Sigmoid colon (tissue), 7 donors: ENCODE data around the gene RRP7A. TPM values are rescaled to one million over a fixed set of nuclear protein-coding genes. Genes with fewer than 3 reads are reported as not detected.
"Not testable (repeated sequence)": the region's sequence is repeated elsewhere in the genome, so short reads cannot be mapped to it uniquely, and the experiment has no call there.

Experiments
- DNase-seq: peaks from one replicate; pipeline ENCODE4 v3.0.0-alpha.2; 2019
- H3K27ac ChIP-seq, 4 donors: fragments of 200-600 bp; sonication (generic); one replicate each; pipeline ENCODE4 v1.5.1; 2016 to 2019; ENCODE audit warnings: mild to moderate bottlenecking in 1 of 4
- H3K27me3 ChIP-seq, 3 donors: fragments of 200-600 bp; sonication (generic); one replicate each; pipeline ENCODE4 v1.5.1; 2019; ENCODE audit warnings: mild to moderate bottlenecking in 1 of 3
- H3K36me3 ChIP-seq, 4 donors: fragments of 200-600 bp; sonication (generic); one replicate each; pipeline ENCODE4 v1.5.1; 2016 to 2019
- H3K4me1 ChIP-seq, 4 donors: fragments of 200-600 bp; sonication (generic); one replicate each; pipeline ENCODE4 v1.5.1; 2017 to 2019
- H3K4me3 ChIP-seq, 4 donors: fragments of 200-600 bp; sonication (generic); one replicate each; pipeline ENCODE4 v1.5.1; 2017 to 2019; ENCODE audit warnings: mild to moderate bottlenecking in 2 of 4, moderate library complexity in 1 of 4
- H3K9me3 ChIP-seq, 4 donors: fragments of 200-600 bp in 3 of 4; sonication (generic) in 3 of 4; one replicate each; pipeline versions ENCODE4 v1.5.1 to v1.6.1; 2013 to 2019
- CTCF ChIP-seq, 4 experiments: fragments of 450-650 bp in 3 of 4; fragments of 200-600 bp in 1 of 4; IDR thresholded peaks; one replicate each; pipeline ENCODE4 v1.5.1; 2016 to 2019; ENCODE audit warnings: antibody characterized with exemption in 4 of 4, mild to moderate bottlenecking in 3 of 4, moderate library complexity in 2 of 4
- EP300 ChIP-seq, 4 donors: sonication (generic); formaldehyde crosslinking; IDR thresholded peaks; one replicate each; pipeline ENCODE4 v1.6.1; 2017; ENCODE audit warnings: antibody characterized with exemption in 4 of 4
- POLR2A ChIP-seq, 2 donors: fragments of 450-650 bp; IDR thresholded peaks; one replicate each; pipeline ENCODE4 v1.6.1; 2016; ENCODE audit warnings: antibody characterized with exemption in 2 of 2, mild to moderate bottlenecking in 2 of 2, moderate library complexity in 2 of 2
- POLR2AphosphoS5 ChIP-seq, 4 donors: sonication (generic); formaldehyde crosslinking; IDR thresholded peaks; one replicate each; pipeline ENCODE4 v1.6.1; 2017; ENCODE audit warnings: antibody characterized with exemption in 4 of 4
- WGBS, 2 donors: extraction: QIAGEN DNeasy Blood & Tissue Kit; methylation state at CpG; one replicate each; pipeline ENCODE4 v1.1.7; 2013; 5-methylcytosine and 5-hydroxymethylcytosine counted together
- intact Hi-C: fragments of 100-400 bp; cut with DNase I; formaldehyde crosslinking; loops from one replicate; pipeline ENCODE4 v1.15.1; 2023
- polyA plus RNA-seq, 3 donors: library from polyadenylated mRNA; stranded (reverse); fragments of 200-250 nt; gene quantifications; one replicate each; pipeline ENCODE4 v1.2.3, GENCODE V29; 2013
- total RNA-seq, 4 donors: library from RNA; depleted of rRNA; stranded (reverse); fragments of >200 nt; gene quantifications; one replicate each; pipeline ENCODE4 v1.1.0, GENCODE V29; 2016
- donor health status: healthy with polysubstance abuse.
- donor health status: Bipolar disorder and iron deficiency.
- donor health status: healthy.

Gene RRP7A
- total and polyA plus RNA-seq, 7 donors, result 6.6 to 39.9 (median 19.6) TPM

GRCh38 chr22:42500836-42501179 is 18.8 kb downstream of the RRP7A start:
- Histone ChIP-seq H3K9me3 (no peaks in the 10 kb centered on the region), H3K4me1 (peaks cover 0 to 9% (median 6%) of the 10 kb centered on the region in 4 donors), H3K27ac (peak overlapping the region in 1 of 4 donors; percentile 12), H3K27me3 (no peaks in the 10 kb centered on the region), H3K36me3 (no peaks in the 10 kb centered on the region), H3K4me3 (peak overlapping the region; percentile 26 to 46 (median 40))
- TF ChIP-seq POLR2AphosphoS5 (IDR thresholded peaks at IDR 0.05) (no peak), POLR2A (IDR thresholded peaks at IDR 0.05) (no peak), CTCF (IDR thresholded peaks at IDR 0.05) (no peak), EP300 (IDR thresholded peaks at IDR 0.05) (no peak)
- DNase-seq, result no peak
- 27 to 32% methylated on average over 26 of the region's 26 CpGs for WGBS, 2 donors
- intact Hi-C loops, result no loop called here

- intact Hi-C loops, result no loop called here
- Histone ChIP-seq H3K27ac (peak overlapping the region in 3 of 4 donors; percentile 3 to 48 (median 12)), H3K4me1 (peaks cover 0 to 9% (median 6%) of the 10 kb centered on the region in 4 donors), H3K9me3 (no peaks in the 10 kb centered on the region), H3K36me3 (no peaks in the 10 kb centered on the region), H3K27me3 (no peaks in the 10 kb centered on the region), H3K4me3 (peak overlapping the region; percentile 26 to 46 (median 40))
- peak; percentile 91 for DNase-seq
- TF ChIP-seq EP300 (IDR thresholded peaks at IDR 0.05) (no peak), POLR2AphosphoS5 (IDR thresholded peaks at IDR 0.05) (peak in 1 of 4 donors; percentile 30), POLR2A (IDR thresholded peaks at IDR 0.05) (peak in 1 of 2 donors; percentile 27), CTCF (IDR thresholded peaks at IDR 0.05) (no peak)
- WGBS, 2 donors, result 2 to 3% methylated on average over 53 to 56 of the region's 56 CpGs
Measured at GRCh38 chr22:42500161-42500835, 19.3 kb downstream of the RRP7A start.

GRCh38 chr22:42499773-42500160 is 19.8 kb downstream of the RRP7A start:
- H3K4me1 ChIP-seq, H3K9me3 ChIP-seq, DNase-seq, H3K36me3 ChIP-seq, H3K27me3 ChIP-seq, intact Hi-C loops: not testable (repeated sequence)
- H3K27ac ChIP-seq, result peak overlapping the region; percentile 3 to 48 (median 14)
- H3K4me3 ChIP-seq, result peak overlapping the region in 3 of 4 donors; percentile 35 to 46 (median 44)
- WGBS, 2 donors, result 30 to 61% methylated on average over 15 of the region's 15 CpGs

GRCh38 chr22:42495533-42496141 is 24.0 kb downstream of the RRP7A start:
- H3K4me1 ChIP-seq, H3K27ac ChIP-seq, DNase-seq, H3K9me3 ChIP-seq, H3K4me3 ChIP-seq, H3K36me3 ChIP-seq, H3K27me3 ChIP-seq, intact Hi-C loops: not testable (repeated sequence)
- 36 to 58% methylated on average over 10 of the region's 10 CpGs for WGBS, 2 donors

- H3K4me3 ChIP-seq, result no peak overlapping the region
- H3K36me3 ChIP-seq, result no peaks in the 10 kb centered on the region
- intact Hi-C loops, result no loop called here
- WGBS, 2 donors, result 80 to 91% methylated on average over 6 of the region's 6 CpGs
- TF ChIP-seq POLR2A (IDR thresholded peaks at IDR 0.05) (no peak), EP300 (IDR thresholded peaks at IDR 0.05) (no peak), POLR2AphosphoS5 (IDR thresholded peaks at IDR 0.05) (no peak), CTCF (IDR thresholded peaks at IDR 0.05) (no peak)
- H3K27ac ChIP-seq, result no peak overlapping the region
- no peaks in the 10 kb centered on the region for H3K27me3 ChIP-seq
- H3K4me1 ChIP-seq, result no peaks in the 10 kb centered on the region
- DNase-seq, result no peak
- H3K9me3 ChIP-seq, result no peaks in the 10 kb centered on the region
Measured at GRCh38 chr22:42493393-42493792, 26.2 kb downstream of the RRP7A start.

GRCh38 chr22:42492323-42492690 is 27.3 kb downstream of the RRP7A start:
- intact Hi-C loops, result no loop called here
- Histone ChIP-seq H3K27ac (no peak overlapping the region), H3K36me3 (no peaks in the 10 kb centered on the region), H3K9me3 (no peaks in the 10 kb centered on the region), H3K4me3 (no peak overlapping the region), H3K27me3 (no peaks in the 10 kb centered on the region), H3K4me1 (no peaks in the 10 kb centered on the region)
- TF ChIP-seq POLR2AphosphoS5 (IDR thresholded peaks at IDR 0.05) (no peak), CTCF (IDR thresholded peaks at IDR 0.05) (no peak), POLR2A (IDR thresholded peaks at IDR 0.05) (no peak), EP300 (IDR thresholded peaks at IDR 0.05) (no peak)
- DNase-seq, result no peak
- WGBS, 2 donors, result 96 to 98% methylated on average over 18 of the region's 18 CpGs
